HS-5 (cell line): ENCODE results near the gene RPS14.

ENCODE experiments used
- DNase-seq: peaks from one replicate; pipeline ENCODE4 v3.0.0-alpha.2; 2012; ENCODE audit warnings: low read depth

Gene RPS14

GRCh38 chr5:150399524-150400211 is 49.9 kb downstream of the RPS14 start:
- DNase-seq, result no peak

GRCh38 chr5:150398722-150399523 is 50.6 kb downstream of the RPS14 start:
- no peak for DNase-seq

GRCh38 chr5:150397782-150398721 is 51.5 kb downstream of the RPS14 start:
- DNase-seq, result no peak

- no peak for DNase-seq
These were observed 52.3 kb downstream of the RPS14 start for GRCh38 chr5:150397146-150397781.

GRCh38 chr5:150396267-150396666 is 53.3 kb downstream of the RPS14 start:
- DNase-seq, result no peak

GRCh38 chr5:150395688-150395975 is 53.9 kb downstream of the RPS14 start:
- no peak for DNase-seq

- DNase-seq, result no peak
These were observed 54.4 kb downstream of the RPS14 start for GRCh38 chr5:150394912-150395687.

- no peak for DNase-seq
These were observed 55.4 kb downstream of the RPS14 start for GRCh38 chr5:150394131-150394530.

GRCh38 chr5:150393096-150393645 is 56.4 kb downstream of the RPS14 start:
- DNase-seq, result no peak

GRCh38 chr5:150392680-150393079 is 56.9 kb downstream of the RPS14 start:
- DNase-seq, result no peak
